NB4 (cell line): ENCODE data around the gene HSP90AB1.
A peak's percentile ranks its signal among the peaks of the same experiment; 100 is the strongest.

Experiments used
- DNase-seq: peaks from one replicate; pipeline ENCODE4 v3.0.0; 2010; ENCODE audit warnings: low read depth
- H3K4me3 ChIP-seq: one replicate; pipeline ENCODE4 v1.5.1; 2011; ENCODE audit warnings: mild to moderate bottlenecking, low read depth, low read length, moderate library complexity
- CTCF ChIP-seq: IDR thresholded peaks from one replicate; pipeline ENCODE4 v1.5.1; 2012; ENCODE audit warnings: low read depth, low read length
- MAX ChIP-seq: IDR thresholded peaks from 2 replicates; pipeline ENCODE4 v1.6.1; 2011; ENCODE audit warnings: low read depth, low read length
- MYC ChIP-seq: IDR thresholded peaks from 2 replicates; pipeline ENCODE4 v1.6.1; 2011; ENCODE audit warnings: low read depth, low read length
- POLR2A ChIP-seq: IDR thresholded peaks from 2 replicates; pipeline ENCODE4 v1.6.1; 2011; ENCODE audit warnings: mild to moderate bottlenecking; ENCODE audit not compliant: insufficient read length; ENCODE audit errors: extremely low read depth

HSP90AB1 gene

GRCh38 chr6:44256775-44257024 lies 9.8 kb downstream of the HSP90AB1 start:
- TF ChIP-seq MAX, result no peak
- TF ChIP-seq POLR2A, result no peak
- TF ChIP-seq MYC, result no peak
- H3K4me3 ChIP-seq, result peak overlapping the region; percentile 83
- no peak for DNase-seq

GRCh38 chr6:44257025-44257752 lies 10.3 kb downstream of the HSP90AB1 start, which contains the start of gene SLC35B2:
Gene SLC35B2 (minus strand): TSS chr6:44257528. CDS start chr6:44257410, 118 bp downstream.
- peak within 1 kb of the TSS; percentile 83 for H3K4me3 ChIP-seq
- TF ChIP-seq MAX (peak; percentile 96), MYC (peak; percentile 80), POLR2A (peak; percentile 68), CTCF (peak; percentile 29)
- DNase-seq, result peak; percentile 89

GRCh38 chr6:44257753-44258324 lies 10.9 kb downstream of the HSP90AB1 start:
- DNase-seq, result no peak

GRCh38 chr6:44258325-44258863 lies 11.5 kb downstream of the HSP90AB1 start:
- no peak for DNase-seq
- no peak overlapping the region for H3K4me3 ChIP-seq
- no peak for TF ChIP-seq MYC
- TF ChIP-seq MAX, result no peak
- TF ChIP-seq CTCF, result no peak
- no peak for TF ChIP-seq POLR2A

More at GRCh38 chr6:44257753-44258324, 10.9 kb downstream of the HSP90AB1 start:
- peak overlapping the region; percentile 50 for H3K4me3 ChIP-seq
- TF ChIP-seq CTCF, result no peak
- no peak for TF ChIP-seq MYC
- no peak for TF ChIP-seq POLR2A
- no peak for TF ChIP-seq MAX

- H3K4me3 ChIP-seq, result no peak overlapping the region
- TF ChIP-seq CTCF, result no peak
- TF ChIP-seq MYC, result no peak
- TF ChIP-seq MAX, result no peak
- TF ChIP-seq POLR2A, result no peak
- no peak for DNase-seq
These were observed 12.0 kb downstream of the HSP90AB1 start for GRCh38 chr6:44258921-44259320.

GRCh38 chr6:44260011-44260410 lies 13.1 kb downstream of the HSP90AB1 start:
- TF ChIP-seq POLR2A (no peak), CTCF (no peak), MYC (no peak), MAX (no peak)
- no peak for DNase-seq
- H3K4me3 ChIP-seq, result no peak overlapping the region
